ENCODE results near the gene TMEM161A. TPM values are rescaled to one million over a fixed set of nuclear protein-coding genes. Genes with fewer than 3 reads are reported as not detected.

TMEM161A gene
- total and polyA plus RNA-seq, 9 of the 15 experiments (the other 6 are each of a cell fraction or from before 2014, with no cell fraction given) = 0.63 to 92.3 (median 38.9) TPM

GRCh38 chr19:19170053-19170872, 32.0 kb upstream of the TMEM161A start, which contains the start of gene MEF2B (continued):
- TF ChIP-seq ZNF311 (CRISPR knock-in tag; IDR thresholded peaks at IDR 0.05) (no peak), MLX (CRISPR knock-in tag; conservative IDR thresholded peaks at IDR 0.05) (no peak), AFF1 (IDR thresholded peaks at IDR 0.05; ENCODE audit: low read depth in 1 of 2, partially characterized antibody in 2 of 2) (no peak), SIN3B (IDR thresholded peaks at IDR 0.05; ENCODE audit: low read depth) (no peak), MXI1 (IDR thresholded peaks at IDR 0.05; ENCODE audit: low read depth, low read length) (no peak), THAP7 (CRISPR knock-in tag; IDR thresholded peaks at IDR 0.05) (no peak), PHF8 (IDR thresholded peaks at IDR 0.05; ENCODE audit: borderline replicate concordance, low read length) (no peak), STAG1 (CRISPR knock-in tag; IDR thresholded peaks at IDR 0.05; ENCODE audit: borderline replicate concordance) (no peak), ELF4 (CRISPR knock-in tag; IDR thresholded peaks at IDR 0.05) (0 out of 2 replicates have a peak, but pooled peaks have one; percentile 46), CHD2 (IDR thresholded peaks at IDR 0.05; ENCODE audit: low read depth, low read length) (no peak; the same call in 1 of the 2 replicates), DNMT1 (IDR thresholded peaks at IDR 0.05) (no peak), POLR2G (IDR thresholded peaks at IDR 0.05; ENCODE audit: low read depth, low read length) (peak; percentile 82), STAT5B (CRISPR knock-in tag; IDR thresholded peaks at IDR 0.05) (no peak), ZBTB49 (CRISPR knock-in tag; IDR thresholded peaks at IDR 0.05; ENCODE audit: borderline replicate concordance) (no peak), EGR1 (conservative IDR thresholded peaks at IDR 0.05) (no peak), MEF2D (tag; conservative IDR thresholded peaks at IDR 0.05; ENCODE audit: low read depth) (no peak), HNRNPK (IDR thresholded peaks at IDR 0.05; ENCODE audit: low read depth, low read length, poor library complexity, severe bottlenecking) (no peak), MITF (IDR thresholded peaks at IDR 0.05) (no peak)
